HG03196 (cell line): Measurements from ENCODE around the gene PIEZO1.
"Not testable (repeated sequence)": the region's sequence is repeated elsewhere in the genome, so short reads cannot be mapped to it uniquely, and the experiment has no call there.

Experiments used
- ATAC-seq: cut with Tn5 transposase; IDR thresholded peaks from one replicate; pipeline ENCODE4 v1.9.1; 2021; ENCODE audit not compliant: unreplicated experiment

Gene PIEZO1

DNA sequence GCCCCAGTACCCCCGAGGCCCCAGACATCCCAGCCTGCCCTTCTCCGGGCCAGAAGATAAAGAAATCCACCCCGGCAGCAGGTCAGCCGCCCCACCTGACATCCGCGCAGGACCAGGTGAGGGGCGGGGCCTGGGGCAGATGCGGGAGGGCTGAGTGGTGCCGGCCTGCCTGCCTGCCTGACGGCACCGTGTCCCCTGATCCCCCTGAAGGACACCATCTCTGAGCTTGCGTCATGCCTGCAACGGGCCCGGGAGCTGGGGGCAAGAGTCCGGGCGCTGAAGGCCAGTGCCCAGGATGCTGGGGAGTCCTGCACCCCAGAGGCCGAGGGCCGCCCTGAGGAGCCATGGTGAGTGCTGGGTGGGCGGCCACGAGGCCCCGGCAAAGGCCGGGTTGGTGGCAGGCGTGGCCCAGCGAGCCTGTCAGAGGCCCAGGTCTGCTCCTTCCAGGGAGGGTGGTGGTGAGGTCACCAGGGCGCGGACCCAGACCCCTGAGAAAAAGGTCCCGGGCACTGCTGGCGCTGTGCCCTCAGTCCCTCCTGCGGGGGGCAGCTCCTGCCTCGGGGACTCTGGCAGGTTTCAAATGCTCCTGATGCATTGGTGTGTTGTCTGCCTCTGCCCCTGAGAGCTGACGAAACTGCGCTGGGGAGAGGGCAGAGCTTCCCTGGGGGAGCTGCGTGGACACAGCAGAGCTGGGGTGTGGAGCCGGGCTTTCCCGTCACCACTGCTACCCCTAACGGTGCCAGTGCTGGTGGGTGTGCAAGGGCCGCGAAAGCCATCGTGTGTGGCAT lies 19.7 kb upstream of the PIEZO1 start:
- ATAC-seq: no peak

DNA sequence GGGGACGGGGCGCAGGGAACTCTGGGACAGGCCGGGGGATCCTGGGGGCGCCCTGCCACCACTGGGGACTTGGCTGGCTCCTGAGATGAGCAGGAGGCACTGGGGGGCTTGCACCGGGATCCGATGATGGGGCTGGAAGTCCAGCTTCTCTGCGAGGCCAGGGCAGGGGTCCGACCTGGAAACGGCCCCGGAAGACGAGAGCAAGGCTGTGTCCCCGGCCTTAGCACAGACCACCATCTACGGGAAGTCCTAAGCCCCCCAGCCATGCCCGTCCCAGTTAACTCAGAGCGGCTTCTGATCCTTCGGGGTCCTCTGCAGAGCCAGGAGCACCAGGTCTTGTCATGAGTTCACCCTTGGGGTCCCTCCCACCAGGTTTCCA lies 19.1 kb upstream of the PIEZO1 start:
- no peak for ATAC-seq

DNA sequence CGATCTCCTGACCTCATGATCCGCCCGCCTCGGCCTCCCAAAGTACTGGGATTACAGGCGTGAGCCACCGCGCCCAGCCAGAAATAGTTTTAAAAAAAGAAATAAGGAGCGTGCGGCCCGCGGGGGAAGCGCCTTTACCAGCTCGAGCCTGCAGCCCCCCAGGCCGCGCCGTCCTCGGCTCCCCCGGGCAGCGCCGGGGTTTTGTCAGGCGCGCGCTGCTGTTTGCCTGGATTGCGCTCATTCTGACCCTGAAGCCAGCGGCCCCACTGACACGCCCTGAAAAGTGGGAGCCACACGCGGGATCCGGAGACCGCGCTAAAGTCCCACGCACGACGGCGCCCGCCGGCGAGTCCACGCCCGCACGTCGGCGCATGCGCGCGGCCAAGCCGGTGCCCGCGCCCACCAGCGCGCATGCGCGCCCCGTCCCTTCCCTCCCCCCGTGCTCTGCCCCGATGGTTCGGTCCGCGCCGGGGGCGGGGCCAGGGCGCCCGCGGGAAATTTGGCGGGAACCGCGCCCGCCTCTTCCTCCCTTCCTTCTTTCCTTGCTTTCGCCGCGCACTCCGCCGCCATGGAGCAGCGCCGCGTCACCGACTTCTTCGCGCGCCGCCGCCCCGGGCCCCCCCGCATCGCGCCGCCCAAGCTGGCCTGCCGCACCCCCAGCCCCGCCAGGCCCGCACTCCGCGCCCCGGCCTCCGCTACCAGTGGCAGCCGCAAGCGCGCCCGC lies 18.4 kb upstream of the PIEZO1 start, which contains the start of gene CDT1:
Gene CDT1 (plus strand): TSS at position 526 of the 724 bp plus-strand sequence. CDS start 43 bp downstream, at position 569.
- ATAC-seq: peak; percentile 48

DNA sequence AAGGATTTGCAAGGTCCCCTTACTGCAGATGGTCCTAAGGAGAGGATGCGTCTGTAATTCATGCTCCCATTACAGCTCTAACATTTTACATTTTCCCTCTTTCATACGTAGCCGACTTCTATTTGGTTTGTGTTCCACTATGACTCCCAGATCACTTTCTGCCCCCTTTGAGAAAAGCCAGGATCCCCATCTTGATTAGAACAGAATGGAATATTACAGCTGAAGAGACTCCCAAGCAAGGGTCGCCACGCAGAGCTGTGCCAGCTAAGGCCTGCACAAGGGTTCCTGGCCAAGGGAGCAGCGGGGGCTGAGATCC lies 15.2 kb upstream of the PIEZO1 start:
- no peak for ATAC-seq

DNA sequence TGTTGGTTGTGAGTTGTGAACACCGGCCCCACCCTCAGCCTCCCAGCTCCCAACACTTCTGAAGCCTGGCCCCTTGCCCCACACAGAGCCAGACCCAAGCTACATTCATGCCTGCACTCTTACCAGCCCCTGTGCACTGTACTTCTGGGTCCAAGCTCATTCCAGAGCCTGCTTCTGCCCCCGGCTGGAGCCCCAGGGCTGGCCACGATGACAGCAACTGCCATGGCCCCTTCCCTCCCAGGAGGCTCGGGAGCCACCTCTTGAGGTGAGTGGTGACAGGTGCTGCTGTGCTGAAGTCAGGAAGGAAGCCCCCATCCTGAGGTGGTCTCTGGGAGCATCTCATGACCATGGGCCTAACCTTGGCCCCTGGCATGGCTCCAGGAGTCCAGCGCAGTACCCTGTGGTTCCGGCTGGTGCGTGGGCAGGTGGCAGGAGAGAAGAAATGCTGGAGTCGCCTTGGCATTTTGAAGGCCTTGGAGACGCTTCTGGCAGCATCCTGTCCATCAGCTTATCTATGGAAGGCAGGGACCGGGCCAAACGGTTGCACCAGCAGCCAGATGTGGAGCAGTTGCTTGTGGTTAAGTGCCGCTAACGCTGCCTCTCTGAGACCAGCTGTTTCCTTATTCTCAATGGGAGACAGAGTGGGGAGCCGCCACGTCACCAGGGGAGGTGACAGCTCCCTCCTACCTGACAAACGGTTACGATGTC lies 14.7 kb upstream of the PIEZO1 start:
- ATAC-seq: no peak

DNA sequence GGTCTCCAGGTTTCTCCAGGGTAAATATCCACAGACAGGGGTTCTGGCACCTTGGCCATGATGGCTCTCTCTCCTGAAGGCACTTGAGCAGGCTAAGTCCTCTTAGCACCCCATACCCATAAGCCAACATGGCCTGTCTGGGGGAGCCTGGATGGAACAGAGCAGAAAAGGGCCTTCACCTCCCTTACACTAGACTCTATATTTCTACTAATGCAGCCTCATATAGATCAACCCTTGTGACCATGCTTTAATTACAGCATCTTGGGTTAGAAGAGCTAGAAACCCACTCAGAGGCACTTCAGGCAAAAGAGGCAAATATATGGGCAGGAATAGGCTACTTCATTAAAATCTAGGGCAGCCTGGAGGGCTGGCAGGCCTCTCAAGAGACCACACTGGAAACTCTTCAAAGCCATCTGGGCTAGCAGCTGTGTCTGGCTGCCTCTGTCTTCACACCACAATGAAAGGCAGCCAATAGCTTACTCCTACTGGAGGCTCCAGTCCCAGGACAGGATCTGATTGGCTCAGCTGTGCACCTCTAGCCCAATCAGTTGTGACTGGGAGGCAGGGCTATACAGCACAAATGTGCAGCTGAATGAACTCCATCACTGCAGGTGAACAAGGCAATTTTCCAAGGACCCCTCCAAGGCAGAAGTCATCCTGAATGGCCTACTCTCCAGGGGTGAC lies 13.9 kb upstream of the PIEZO1 start:
- ATAC-seq: no peak

DNA sequence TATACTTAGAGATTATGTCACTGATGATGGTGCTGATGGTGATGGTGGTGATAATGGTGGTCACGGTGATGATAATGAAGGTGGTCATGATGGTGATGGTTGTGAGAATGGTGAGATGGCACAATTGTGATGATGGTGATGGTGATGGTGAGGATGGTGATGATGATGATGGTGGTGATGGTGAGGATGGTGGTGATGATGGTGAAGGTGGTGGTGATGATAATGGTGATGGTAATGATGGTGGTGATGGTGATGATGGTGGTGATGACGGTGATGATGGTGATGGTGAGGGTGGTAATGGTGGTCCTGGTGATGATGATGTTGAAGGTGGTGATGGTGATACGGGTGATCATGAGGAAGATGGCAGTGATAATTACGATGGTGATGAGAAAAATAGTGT lies 13.1 kb upstream of the PIEZO1 start:
- ATAC-seq: no peak

DNA sequence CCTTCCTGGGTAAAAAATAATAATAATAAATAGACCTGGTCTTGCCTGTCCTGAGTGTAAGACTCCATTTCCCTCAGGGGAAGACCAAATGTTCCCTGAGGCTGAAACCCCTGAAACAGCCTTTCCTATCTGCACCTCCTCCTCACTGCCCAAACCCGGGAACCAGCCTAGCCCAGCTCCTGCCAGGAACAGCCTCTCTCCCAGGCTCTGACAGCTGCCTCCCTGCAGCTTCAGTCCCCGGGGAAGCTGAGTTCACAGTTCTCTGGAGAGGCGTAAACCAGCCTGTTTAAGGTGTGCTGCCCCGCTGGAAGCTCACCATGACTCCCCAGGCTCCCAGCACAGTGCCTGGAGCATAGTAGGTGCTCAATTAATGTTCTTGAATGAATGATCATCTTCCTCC lies 11.3 kb upstream of the PIEZO1 start:
- ATAC-seq: no peak

DNA sequence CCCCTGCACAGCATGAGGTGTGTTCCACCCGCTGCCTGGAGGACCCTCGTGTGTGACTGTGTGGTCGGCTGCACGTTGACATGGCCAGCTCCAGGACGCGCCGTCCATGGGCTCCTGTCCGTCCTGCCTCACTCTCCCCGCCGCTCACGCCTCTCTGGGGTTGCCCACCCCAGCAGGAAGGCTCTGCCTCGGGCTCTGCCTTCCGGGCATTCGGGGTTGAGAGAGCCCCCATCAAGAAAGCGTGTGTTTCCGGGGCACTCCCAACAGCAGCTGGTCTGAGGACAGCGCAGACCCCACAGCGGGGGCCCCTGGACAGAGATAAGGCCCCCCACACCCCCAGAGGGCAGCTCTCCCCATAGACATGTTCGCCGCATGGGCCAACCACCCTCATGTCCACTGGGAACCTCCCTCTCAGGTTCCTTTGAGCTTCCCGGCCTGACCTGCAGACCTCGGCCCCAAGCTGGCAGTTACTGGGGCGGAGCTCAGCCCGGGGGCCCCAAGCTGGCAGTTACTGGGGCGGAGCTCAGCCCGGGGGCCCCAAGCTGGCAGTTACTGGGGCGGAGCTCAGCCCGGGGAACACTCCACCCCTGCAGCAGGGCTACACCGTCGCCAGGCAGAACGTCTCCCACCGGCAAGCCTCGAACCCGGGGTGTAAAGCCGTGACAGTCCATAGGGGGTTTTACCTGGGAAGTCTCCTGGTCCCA lies 8.4 kb upstream of the PIEZO1 start:
- no peak for ATAC-seq

DNA sequence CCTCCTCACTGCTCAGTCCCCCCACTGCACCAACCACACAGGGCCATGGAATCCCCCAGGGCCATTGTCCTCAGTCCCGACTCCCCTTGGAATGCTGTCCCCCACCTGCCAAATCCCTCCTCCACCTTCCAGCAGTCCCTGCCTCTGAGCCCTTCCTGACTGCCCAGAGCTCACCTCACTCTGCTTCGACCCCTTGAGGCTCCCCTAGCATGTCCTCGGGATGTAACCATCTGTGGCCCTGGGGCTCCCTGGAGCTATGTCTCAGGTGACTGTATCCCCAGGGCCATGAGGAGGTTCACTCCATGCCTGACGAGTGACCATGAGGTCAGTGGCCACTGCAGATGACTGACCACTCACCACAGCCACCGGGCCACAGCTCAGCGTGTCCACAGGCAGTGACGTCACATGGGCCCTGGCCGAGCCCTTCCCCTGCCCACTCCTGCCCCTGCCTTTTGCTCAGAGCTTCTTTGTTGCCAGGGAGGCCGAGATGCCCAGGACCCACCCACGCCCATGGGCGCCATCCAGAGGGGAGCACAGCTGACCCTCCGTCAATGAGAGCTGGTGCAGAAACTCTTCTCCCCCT lies 7.7 kb upstream of the PIEZO1 start:
- ATAC-seq: no peak

DNA sequence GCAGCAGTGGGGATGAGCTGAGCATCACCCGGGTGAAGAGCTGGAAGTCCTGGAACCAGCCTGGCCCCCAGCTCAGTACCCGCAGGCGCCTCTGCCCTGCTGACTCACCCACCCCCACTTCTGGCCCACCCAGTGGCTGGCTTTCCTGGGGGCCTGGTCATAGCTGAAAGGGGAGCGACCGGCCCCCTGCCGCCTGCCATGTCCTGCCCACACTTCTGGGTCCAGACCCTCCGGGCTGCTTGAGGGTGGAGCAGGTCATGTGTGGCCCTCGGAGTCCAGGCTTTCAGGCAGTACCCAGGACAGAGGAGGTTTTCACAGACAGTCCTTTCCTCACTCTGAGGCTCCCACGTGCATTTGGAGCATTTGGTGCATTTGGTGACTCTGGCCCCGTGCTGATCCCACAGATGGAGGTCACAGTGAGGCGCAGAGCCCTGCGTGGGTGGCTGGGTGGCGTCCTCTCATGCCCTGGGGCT lies 7.1 kb upstream of the PIEZO1 start:
- ATAC-seq: no peak

DNA sequence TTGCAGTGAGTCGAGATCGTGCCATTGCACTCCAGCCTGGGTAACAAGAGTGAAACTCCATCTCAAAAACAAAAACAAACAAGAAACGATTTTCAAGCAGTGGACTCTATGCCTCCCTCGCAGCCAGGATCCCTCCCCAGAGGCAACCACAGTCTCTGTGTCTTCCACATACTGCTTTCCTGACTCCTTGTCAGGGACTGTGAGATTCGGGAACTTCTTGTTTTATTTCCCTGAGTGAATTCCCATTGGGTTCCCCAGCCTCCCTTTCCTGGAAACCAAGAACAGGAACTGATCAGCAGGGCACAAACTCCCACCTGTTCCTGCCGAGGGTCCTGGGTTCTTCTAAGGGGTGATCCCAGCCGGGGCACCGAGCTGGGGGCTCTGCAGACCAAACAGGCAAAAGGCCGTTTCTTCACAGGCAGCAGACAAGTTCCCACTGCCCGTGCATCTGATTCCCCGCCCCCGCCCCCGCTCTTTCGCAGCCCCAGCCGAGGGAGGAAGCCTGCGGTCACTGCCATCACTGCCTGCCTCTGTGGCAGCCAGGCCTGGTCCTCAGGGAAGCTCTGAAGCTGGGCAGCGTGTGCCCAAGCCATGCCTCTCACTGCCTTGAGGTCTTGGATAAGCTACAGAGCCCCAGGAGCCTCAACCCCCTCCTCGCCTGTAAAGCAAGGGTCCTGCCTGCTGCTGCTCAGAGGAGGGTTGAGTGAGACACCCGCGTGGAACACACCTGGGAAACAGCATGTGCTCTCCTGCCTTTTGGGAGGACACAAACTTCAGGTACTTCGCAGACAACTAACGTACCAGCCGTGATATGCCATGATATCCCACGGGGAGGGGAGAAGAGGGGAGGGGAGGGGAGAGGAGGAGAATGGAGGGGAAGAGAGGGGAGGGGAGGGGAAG lies 5.5 kb upstream of the PIEZO1 start:
- ATAC-seq: no peak

DNA sequence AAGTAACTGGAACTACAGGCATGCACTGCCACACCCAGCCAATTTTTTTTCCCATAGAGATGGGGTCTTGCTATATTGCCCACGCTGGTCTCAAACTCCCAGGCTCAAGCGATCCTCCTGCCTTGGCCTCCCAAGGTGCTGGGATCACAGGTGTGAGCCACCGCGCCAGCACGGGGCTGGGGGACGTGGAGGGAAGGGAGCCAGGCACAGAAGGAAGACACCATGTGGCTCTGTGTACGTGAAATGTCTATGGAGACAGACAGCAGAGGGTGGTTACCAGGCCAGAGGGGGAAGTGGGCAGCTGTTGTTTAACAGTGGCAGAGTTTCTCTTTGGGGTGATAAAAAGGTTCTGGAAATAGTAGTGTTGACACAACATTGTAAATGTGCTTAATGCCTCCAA lies 4.6 kb upstream of the PIEZO1 start:
- ATAC-seq: no peak

DNA sequence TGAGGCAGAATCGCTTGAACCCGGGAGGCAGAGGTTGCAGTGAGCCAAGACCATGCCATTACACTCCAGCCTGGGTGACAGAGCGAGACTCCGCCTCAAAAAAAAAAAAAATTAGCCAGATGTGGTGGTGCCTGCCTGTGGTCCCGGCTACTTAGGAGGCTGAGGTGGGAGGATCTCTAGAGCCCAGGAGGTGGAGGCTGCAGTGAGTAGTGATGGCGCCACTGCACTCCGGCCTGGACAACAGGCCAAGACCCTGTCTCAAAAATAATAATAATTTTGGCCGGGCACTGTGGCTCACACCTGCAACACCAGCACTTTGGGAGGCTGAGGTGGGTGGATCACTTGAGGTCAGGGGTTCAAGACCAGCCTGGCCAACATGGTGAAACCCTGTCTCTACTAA lies 3.7 kb upstream of the PIEZO1 start:
- not testable (repeated sequence) for ATAC-seq

DNA sequence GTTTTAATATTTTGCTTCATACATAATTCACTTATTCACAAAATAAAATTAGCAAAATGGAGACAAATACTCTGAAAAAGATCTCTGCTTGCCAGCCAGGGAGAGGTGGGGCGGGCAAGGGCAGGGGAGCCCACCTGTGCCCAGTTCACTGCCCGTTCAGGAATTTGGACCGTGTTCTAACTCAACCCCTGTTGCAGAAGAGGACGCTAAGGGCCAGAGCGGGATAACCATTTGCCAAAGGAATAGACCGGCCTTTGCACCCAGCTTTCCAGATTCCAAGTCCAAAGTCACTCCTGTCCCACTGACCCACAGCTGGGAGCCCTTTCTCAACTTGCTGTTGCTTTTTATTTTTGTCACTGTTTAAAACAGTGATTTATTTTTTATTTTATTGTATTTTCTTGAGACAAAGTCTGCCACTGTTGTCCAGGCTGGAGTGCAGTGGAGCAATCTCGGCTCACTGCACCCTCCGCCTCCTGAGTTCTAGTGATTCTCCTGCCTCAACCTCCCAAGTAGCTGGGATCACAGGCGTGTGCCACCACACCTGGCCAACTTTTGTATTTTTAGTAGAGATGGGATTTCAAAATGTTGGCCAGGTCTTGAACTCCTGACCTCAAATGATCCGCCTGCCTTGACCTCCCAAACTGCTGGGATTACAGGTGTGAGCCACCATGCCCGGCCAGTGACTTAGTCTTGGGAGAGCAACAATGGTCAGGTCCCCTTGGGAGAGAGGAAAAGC lies 2.7 kb upstream of the PIEZO1 start:
- no peak for ATAC-seq

DNA sequence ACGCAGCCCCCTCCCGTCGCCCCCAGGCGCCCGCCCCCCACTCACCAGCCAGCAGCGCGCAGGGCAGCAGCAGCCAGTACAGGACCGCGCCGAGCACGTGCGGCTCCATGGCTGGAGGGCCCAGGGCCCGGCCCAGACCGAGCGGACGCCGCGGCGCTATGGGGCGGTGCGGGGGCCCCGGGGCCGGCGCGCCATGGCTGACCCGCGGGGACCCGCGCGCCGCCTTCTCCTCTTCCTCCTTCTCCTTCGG lies 239 bp downstream of the PIEZO1 start:
- no peak for ATAC-seq

DNA sequence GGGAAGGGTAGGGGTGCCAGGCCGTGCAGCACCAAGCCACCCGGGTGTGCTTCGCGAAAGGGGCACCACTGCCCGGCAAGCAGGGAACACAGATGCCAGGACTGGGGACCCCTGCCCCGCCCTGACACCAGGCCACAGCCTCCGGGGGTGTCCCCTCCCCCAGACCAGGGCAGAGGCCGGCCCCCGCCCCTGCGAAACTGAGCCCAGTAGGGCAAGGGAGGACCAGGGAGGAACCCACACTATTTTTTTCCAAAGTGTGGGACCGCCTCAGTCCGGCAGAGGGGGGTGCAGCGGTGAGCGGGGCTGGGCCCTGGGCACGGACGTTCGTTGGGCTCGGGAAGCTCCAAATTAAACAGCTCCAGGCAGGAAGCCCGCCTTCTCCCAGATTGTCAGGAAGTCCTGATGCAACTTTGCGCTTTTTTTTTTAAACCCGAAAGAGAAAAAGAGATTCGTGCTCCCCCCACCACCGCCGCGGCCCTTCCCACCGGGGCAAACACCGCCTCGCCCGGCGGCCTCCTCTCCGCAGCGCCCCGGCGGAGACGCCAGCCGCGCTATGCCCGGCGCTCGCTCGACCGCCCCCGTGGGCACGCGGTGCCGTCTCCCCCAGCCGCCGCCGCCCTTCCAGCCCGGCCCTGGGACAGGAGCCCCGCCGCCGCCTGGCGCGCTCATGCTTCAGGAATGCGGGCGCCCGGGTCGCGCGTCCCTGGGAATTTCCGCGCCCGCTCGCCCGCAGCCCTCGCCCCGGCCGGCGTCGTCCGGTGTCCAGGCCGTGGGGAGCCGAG lies 755 bp downstream of the PIEZO1 start:
- ATAC-seq: no peak

DNA sequence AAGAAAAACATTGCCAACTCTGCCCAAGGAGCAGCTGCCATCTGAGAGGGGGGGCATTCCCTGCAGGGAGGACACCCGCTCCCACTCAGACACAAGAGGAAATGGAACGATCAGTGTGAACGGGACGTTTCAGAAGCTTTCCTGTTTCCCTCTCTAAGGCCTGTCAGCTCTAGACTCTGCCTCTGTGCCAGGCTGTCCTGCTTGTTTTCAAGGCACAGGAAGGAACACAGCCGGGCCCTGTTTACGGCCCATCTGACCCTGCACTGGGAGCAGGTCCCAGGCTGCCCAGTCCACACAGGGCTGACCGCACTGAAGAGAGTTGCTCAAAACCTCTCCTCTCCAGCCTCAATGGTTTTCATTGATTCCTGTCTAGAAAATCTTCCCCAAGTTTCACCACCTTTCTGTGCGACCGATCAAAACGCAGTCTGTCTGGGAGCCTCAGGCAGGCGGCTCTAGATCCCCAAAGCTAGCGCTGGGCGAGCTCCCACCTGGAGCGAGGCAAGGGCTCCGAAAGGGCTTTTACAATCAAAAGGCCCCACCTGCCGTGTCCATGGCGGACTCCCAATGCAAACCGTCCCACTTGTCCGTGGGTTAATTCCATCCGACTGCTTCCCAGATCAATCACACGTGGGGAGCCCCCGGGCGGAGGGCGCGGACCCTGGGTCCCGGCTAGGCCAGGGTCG lies 1.5 kb downstream of the PIEZO1 start:
- ATAC-seq: no peak
